ENCODE measurements around the gene MMD2.

DNA sequence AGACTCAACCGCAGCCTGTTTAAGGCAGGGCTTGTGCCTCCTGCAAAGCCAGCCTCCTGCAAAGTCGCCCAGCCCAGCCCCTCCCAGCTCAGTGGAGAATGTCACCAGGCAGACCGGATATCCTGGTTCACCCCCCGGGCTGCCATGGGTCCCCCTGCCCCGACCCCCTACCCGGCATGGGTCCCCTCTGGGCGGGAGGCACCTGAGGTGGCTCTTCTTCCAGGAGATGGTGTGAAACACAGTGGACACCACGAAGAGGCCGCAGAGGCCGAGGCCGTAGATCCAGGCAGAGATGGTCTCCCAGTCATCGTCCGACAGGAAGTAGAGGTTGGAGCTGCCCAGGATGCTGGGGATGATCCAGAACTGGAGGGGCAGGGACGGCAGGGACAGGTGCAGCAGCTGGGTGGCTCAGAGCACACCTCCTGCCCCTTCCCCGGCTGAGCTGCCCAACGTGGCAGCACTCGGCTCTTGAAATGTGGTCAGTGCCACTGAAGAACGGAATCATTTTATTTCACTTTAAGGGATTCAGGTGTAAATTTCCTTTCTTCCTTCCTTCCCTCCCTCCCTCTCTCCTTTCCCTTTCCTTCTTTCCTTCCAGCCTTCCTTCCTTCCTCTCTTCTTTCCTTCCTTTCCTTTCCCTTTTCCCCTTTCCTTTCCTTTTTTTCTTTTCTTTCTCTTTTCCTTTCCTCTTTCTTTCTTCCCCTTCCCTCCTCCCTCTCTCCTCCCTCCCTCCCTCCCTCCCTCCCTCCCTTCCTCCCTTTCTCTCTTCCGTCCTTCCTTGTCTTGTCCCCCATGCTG is 38.8 kb downstream of the MMD2 start:
- TF ChIP-seq, protein P1, sequence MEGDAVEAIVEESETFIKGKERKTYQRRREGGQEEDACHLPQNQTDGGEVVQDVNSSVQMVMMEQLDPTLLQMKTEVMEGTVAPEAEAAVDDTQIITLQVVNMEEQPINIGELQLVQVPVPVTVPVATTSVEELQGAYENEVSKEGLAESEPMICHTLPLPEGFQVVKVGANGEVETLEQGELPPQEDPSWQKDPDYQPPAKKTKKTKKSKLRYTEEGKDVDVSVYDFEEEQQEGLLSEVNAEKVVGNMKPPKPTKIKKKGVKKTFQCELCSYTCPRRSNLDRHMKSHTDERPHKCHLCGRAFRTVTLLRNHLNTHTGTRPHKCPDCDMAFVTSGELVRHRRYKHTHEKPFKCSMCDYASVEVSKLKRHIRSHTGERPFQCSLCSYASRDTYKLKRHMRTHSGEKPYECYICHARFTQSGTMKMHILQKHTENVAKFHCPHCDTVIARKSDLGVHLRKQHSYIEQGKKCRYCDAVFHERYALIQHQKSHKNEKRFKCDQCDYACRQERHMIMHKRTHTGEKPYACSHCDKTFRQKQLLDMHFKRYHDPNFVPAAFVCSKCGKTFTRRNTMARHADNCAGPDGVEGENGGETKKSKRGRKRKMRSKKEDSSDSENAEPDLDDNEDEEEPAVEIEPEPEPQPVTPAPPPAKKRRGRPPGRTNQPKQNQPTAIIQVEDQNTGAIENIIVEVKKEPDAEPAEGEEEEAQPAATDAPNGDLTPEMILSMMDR (conservative IDR thresholded peaks at IDR 0.05) = no peak
- no peak for TF ChIP-seq ZFX (IDR thresholded peaks at IDR 0.05)
